Measurements from ENCODE around the gene GLA.

GLA gene

GRCh38 chrX:101348452-101349192 is 59.1 kb downstream of the GLA start, which contains the start of gene TIMM8A:
Gene TIMM8A, minus strand, starts transcription at chrX:101348742. Its CDS starts 78 bp downstream, at chrX:101348664.
- peak; percentile 63 for DNase-seq

- no peak for DNase-seq
These were observed 59.8 kb downstream of the GLA start for GRCh38 chrX:101347859-101348451.
